Measurements from ENCODE around the gene PPP1R37. TPM values are rescaled to one million over a fixed set of nuclear protein-coding genes. Genes with fewer than 3 reads are reported as not detected.
"Not testable (repeated sequence)": the region's sequence is repeated elsewhere in the genome, so short reads cannot be mapped to it uniquely, and the experiment has no call there.

Gene PPP1R37
- total RNA-seq, 2 donors from 2014 or later, result 12.4 to 18.3 TPM

DNA sequence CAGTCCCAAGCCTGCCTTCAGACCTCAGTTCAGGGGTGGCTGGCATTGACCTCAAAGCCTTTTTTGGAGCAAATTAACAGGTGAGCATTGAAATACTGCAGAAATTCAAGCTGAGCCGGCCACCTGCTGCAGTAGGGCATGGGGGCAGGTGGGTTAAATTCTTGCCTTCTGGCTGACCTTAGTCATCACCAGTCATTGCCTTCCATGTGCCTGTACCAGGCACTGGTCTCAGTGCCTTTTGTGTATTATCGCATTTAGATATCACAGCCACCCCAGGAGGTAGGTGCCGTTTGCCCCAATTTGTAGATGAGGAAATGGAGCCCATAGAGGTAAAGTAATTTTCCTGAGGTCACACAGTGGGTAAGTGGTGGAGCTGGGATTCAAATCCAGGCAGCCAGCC lies 7.2 kb downstream of the PPP1R37 start:
- no peaks in the 10 kb centered on the region for H3K9me3 Mint-ChIP-seq
- H3K27ac Mint-ChIP-seq, result peak overlapping the region in 1 of 2 donors; percentile 0
- no peaks in the 10 kb centered on the region for H3K36me3 Mint-ChIP-seq
- DNase-seq (ENCODE audit: low spot score in 2 of 2) (no peak), ATAC-seq (no peak)

DNA sequence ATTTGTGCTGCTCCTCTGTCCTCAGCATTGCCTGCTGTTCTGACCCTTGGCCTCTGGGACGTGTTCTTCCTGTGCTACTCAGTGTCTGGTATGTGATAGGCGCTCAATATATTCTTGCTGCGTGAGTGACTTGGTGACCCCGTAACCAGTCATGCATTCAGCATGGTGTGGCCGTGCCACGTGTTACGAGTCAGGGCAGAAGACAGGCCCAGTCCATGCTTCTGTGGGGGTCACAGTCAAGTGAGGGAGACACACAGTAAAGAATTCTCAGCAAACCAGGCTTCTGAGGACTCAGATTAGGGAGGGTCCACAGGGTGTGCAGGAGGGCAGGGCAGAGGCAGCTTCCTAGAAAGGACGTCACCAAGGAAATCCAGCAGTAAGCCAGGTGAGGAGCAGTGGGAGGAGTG lies 7.9 kb downstream of the PPP1R37 start:
- no peaks in the 10 kb centered on the region for H3K36me3 Mint-ChIP-seq
- peak overlapping the region; percentile 0 to 5 for H3K27ac Mint-ChIP-seq
- DNase-seq (ENCODE audit: low spot score in 2 of 2), result no peak

DNA sequence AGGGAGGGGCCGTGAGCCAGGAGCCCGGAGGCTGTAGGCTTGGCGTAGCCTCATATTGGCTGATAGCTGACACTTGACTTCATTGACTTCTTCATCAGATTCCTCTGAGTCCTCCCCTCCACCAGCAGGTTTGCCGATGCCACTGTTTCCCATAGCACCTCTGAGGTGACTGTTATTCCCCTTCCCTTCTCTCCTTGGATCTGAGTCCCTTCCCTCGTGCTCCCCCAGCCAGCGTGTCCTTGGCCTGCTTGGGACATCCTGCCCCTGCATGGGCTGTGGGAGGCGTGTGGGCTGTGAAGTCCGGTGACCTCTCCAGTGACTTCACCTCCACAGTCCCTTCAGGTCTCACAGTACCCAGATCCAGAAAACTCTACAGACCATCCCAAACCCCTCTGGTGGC lies 8.8 kb downstream of the PPP1R37 start:
- DNase-seq (ENCODE audit: low spot score in 2 of 2) (no peak), ATAC-seq (no peak)
- Mint-ChIP-seq H3K27ac (peak overlapping the region in 1 of 2 donors; percentile 19), H3K9me3 (no peaks in the 10 kb centered on the region), H3K36me3 (no peaks in the 10 kb centered on the region)

More for the DNA sequence above, 7.9 kb downstream of the PPP1R37 start:
- no peaks in the 10 kb centered on the region for H3K9me3 Mint-ChIP-seq
- ATAC-seq, result no peak

DNA sequence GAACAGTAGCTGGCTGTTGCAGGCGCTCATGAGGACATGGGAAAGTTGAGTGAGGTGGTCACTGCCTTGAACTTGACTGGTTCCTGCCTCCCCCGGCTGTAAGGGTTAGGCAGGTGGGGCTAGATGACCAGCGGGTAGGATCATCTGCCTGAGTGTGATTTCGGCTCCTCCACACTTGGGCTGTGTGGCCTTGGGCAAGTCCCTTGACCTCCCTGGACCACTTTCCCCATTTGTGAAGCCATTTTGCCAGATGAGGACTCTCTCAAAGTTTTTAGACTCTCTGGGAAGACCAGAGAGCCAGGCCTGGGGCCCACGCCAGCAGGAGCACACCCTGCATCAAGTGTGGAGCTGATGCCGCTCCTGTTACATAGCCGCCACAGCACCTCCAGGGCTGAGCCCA lies 9.5 kb downstream of the PPP1R37 start:
- ATAC-seq (no peak), DNase-seq (ENCODE audit: low spot score in 2 of 2) (no peak)
- H3K27ac Mint-ChIP-seq, result no peak overlapping the region
- no peaks in the 10 kb centered on the region for H3K36me3 Mint-ChIP-seq
- no peaks in the 10 kb centered on the region for H3K9me3 Mint-ChIP-seq

DNA sequence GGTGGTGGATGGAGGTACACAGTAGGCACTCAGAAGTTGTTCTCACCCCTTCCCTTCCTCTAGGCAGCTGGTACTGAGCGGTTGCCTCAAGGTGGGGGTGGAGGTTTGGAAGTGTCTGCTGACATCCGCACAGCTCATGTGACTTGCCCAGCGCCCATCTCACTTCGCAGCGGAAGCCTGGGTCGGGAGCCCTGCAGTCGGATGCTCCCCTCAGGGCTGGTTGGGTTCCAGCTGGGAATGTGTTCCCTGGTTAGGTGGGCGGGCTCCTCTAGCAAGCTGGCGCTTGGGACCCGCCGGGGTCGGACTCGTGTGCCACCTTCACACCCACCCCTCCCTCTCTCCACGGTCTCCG lies 10.2 kb downstream of the PPP1R37 start:
- Mint-ChIP-seq H3K9me3 (no peaks in the 10 kb centered on the region), H3K27ac (no peak overlapping the region), H3K36me3 (no peaks in the 10 kb centered on the region)
- ATAC-seq (peak; percentile 75 to 83), DNase-seq (ENCODE audit: low spot score in 2 of 2) (peak in 1 of 2 donors; percentile 40)

DNA sequence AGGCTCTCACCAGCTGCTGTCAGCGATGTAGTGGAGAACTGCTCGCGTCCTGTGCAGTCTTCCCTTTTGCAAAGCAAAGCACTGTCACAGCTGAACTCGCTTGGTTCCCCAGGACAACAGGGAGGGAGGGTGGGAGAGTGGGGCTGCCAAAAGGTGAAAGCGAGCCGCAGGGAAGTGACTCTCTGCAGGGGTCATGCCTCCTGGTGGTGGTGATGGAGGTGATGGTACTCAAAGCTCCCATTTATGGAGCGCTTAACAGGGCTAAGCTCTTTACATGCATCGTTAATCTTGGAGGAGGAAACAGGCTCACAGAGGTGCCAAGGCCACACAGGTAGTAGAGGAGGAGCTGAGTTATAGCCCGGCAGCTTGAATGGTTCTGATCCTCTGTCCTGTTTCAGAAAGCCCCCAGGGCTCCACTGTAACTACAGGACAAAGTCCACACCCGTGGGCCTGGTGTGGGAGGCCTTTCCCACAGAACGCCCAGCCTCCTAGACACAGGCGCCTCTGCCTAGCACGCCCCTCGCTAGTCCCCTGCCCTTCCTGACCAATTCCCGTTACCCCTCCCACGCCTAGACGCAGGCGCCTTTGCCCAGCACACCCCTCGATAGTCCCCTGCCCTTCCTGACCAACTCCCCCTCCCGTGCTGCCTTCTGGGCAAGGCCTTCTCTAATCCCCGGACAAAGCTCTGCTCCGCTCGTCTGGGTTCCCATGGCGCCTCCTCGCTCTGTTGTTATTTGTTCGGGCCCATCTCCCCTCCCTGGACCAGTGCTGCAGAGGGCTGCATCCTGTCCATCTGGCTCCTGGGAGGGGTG lies 10.7 kb downstream of the PPP1R37 start:
- no peaks in the 10 kb centered on the region for H3K36me3 Mint-ChIP-seq
- no peak for DNase-seq (ENCODE audit: low spot score in 2 of 2)
- no peaks in the 10 kb centered on the region for H3K9me3 Mint-ChIP-seq
- H3K27ac Mint-ChIP-seq, result peak overlapping the region in 1 of 2 donors; percentile 80
- peak; percentile 1 to 42 for ATAC-seq

DNA sequence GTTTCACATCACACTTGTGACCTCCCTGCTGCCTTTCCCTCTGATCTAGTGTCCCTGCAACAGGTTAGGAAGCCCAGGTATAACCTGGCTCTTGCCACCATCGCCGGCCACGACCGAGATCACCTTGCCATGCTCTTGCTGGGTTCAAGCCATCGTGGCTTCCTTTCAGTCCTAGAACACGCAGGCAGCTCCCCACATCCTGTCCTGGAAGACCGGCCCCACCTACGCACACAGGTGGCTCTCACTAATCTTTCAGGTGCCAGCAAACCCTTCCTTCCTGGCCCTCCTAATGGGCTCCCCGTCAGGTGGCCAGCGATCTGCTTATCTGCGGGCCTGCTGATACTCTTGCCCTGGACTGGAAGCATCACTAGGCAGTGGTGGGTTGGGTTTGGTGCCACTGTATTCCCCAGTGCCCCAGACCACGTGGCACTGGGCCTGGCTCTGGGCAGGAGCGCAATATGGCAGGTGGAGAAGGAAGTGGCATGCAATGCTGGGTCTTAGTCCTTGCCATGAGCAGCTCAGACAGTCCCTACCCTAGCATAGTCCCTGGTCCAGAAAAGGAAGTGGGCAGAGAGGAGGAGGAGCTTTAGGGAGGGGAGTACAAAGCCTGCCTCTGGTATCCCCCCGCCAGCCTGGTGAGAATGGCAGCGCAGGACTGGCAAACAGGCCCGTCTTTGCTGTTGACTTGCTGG lies 11.8 kb downstream of the PPP1R37 start:
- Mint-ChIP-seq H3K36me3 (no peaks in the 10 kb centered on the region), H3K27ac (peak overlapping the region; percentile 66 to 80), H3K9me3 (no peaks in the 10 kb centered on the region)
- ATAC-seq (peak in 1 of 2 donors; percentile 28), DNase-seq (ENCODE audit: low spot score in 2 of 2) (no peak)

DNA sequence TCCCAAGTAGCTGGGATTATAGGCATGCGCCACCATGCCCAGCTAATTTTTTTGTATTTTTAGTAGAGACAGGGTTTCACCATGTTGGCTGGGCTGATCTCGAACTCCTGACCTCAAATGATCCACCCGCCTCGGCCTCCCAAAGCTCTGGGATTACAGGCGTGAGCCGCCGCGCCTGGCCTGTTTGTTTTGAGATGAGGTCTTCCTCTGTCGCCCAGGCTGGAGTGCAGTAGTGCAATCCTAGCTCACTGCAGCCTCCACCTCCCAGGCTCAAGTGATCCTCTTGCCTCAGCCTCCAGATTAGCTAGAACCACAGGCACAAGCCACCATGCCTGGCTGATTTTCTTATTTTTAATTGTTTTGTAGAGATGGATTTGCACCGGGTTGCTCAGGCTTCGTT lies 13.4 kb downstream of the PPP1R37 start:
- not testable (repeated sequence) for H3K9me3 Mint-ChIP-seq; DNase-seq (ENCODE audit: low spot score in 2 of 2); ATAC-seq; H3K27ac Mint-ChIP-seq; H3K36me3 Mint-ChIP-seq

DNA sequence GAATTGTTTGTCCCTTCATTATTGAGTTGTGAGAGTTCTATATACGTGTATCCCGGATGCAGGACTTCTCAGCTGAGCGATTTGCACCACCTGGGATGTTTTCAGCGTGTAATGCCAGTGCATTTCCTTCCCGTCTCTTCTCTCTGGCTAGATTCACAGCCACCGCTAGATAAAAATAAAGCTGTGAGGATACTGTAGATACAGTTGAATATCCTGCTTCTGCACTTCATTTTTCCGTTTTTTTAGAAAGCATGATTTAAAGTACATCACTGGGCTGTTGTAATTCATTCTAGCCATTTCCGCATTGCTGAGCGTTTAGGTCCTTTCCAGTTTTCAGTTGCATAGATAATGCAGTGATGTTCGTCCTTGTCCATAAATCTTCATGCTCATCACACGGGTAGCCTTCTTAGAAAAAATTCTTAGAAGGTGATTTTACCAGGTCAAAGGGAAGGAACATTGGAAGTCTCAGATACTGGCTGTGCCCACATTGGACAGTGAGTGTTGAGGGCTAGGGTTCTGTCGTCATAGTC lies 14.7 kb downstream of the PPP1R37 start:
- H3K36me3 Mint-ChIP-seq, result no peaks in the 10 kb centered on the region
- no peak overlapping the region for H3K27ac Mint-ChIP-seq
- no peaks in the 10 kb centered on the region for H3K9me3 Mint-ChIP-seq
- ATAC-seq (no peak), DNase-seq (ENCODE audit: low spot score in 2 of 2) (no peak)

DNA sequence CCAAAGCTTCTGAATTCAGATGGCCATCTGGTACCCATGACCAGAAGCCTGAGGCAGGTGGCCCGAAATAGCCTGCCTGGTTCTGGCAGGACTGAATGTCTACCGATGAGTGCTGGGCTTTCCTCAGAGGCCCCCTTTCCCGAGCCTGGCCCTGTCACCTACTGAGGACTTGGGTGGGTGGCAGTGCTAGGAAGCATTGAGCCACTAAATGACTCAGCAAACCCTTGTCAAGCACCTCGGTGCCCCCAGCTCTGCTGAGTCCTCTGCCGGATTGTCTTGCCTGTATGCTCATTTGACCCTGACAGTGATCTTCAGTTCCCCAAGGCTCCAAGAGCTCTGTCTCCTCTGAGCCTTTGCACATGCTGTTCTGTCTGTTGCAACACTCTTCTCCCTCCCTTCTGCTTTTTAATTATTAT lies 17.9 kb downstream of the PPP1R37 start:
- Mint-ChIP-seq H3K36me3 (no peaks in the 10 kb centered on the region), H3K27ac (no peak overlapping the region), H3K9me3 (no peaks in the 10 kb centered on the region)
- ATAC-seq (peak in 1 of 2 donors; percentile 60), DNase-seq (ENCODE audit: low spot score in 2 of 2) (no peak)

DNA sequence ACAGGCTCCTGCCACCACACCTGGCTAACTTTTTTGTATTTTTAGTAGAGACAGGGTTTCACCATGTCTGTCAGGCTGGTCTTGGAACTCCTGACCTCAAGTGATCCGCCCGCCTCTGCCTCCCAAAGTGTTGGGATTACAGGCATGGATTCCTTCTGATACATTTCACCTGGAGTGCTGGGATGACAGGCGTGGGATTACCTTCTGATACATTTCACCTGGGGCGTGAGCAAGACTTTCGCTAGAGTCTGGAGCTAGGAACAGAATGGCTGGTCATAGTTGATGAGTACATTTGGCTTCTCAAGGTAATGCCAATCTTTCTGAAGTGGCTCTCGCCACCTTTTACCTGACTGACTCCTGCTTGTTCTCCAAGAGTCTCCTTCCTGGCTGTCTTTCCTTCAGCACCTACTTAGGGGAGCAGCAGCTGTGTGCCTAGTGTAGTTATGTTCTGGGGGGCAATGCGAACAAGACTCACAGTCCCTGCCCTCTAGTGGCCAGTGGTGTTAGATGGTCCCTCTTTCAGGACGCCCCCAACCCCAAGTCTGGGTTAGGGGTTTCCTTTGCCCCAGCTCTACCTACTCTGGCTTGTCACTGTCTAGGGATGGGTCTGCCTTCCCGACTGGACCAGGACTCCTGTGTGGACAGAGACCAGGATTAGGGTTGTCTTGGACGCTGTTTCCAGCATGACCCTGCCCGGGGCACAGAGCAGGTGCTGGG lies 19.3 kb downstream of the PPP1R37 start:
- Mint-ChIP-seq H3K27ac (no peak overlapping the region), H3K9me3 (no peaks in the 10 kb centered on the region), H3K36me3 (no peaks in the 10 kb centered on the region)
- DNase-seq (ENCODE audit: low spot score in 2 of 2) (no peak), ATAC-seq (no peak)

DNA sequence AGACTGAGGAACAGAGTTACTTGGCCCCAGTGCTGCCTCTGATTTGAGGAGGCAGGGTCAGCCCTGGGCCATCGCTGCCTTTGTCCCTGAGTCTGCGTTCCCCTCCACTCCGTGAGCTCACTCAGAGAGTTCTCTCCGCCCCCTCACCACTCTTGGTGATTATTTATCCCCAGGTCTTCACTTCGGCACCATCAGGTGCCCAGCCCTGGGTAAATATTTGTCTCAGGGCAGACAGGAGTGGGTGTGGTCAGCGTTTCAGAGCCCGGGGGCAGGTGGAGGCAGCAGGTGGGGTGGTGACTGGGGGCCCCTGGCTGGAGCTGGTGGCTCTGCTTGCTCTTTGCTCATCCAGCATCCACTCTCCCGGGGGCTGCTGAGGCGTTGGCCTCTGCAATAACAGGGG lies 20.6 kb downstream of the PPP1R37 start:
- ATAC-seq, result no peak
- Mint-ChIP-seq H3K9me3 (no peaks in the 10 kb centered on the region), H3K36me3 (no peaks in the 10 kb centered on the region), H3K27ac (peak overlapping the region in 1 of 2 donors; percentile 68)
- DNase-seq (ENCODE audit: low spot score in 2 of 2), result no peak

DNA sequence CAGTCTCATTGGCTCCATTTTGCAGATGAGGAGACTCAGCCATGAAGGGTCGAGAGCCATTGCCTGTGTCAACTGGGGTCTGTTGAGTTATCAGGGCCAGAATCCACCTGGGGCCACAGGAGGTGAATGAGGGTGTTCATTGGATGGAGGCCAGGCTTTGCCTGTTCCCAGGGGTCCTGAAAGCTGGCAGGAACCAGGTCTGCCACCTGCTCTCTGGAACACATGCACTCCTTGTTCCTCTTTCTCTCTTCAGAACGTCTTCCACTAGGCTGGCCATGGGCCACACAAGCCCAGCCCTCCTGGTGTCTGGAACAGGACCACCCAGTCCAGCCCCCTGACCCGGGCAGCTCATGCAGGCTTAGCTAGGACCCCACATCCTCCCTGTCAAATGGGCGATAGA lies 21.1 kb downstream of the PPP1R37 start:
- Mint-ChIP-seq H3K27ac (peak overlapping the region in 1 of 2 donors; percentile 68), H3K9me3 (no peaks in the 10 kb centered on the region)

DNA sequence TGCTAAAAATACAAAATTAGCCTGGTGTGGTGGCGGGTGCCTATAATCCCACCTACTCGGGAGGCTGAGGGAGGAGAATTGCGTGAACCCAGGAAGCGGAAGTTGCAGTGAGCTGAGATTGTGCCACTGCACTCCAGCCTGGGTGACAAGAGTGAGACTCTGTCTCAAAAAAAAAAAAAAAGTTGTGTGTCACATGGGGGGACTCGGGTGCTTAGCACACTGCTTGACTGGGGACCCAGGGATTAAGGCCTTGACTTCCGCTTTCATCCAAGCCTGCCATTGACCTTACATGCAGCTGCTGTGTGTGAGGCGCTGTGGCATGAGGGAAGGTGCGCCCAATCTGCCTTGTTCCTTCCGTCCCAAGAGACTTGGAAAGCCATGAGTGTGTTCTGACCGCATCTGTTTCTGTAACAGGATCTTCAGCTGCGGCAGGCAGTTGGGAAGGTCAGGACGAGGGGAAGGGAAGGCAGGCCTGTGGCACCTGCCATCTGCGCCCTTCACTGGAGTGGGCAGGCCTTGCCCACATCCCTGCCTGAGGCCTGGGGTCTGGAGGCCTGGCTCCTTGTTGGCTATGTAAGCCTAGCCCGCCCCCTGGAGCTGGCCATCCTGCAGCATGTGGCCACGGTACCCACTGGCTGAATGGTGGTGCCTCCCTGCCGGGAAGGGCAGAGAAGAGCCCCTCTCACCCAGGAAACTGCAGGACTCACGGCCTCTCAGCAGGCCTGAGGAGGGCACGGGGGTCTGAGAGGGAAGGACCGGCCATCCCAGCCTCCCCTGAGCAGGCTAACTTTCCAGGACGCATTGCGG lies 23.0 kb downstream of the PPP1R37 start:
- DNase-seq (ENCODE audit: low spot score in 2 of 2), result no peak
- no peak for ATAC-seq
- peaks cover 0 to 5% of the 10 kb centered on the region in 2 donors for H3K36me3 Mint-ChIP-seq
- H3K9me3 Mint-ChIP-seq, result no peaks in the 10 kb centered on the region
- no peak overlapping the region for H3K27ac Mint-ChIP-seq

More for the DNA sequence above, 21.1 kb downstream of the PPP1R37 start:
- no peaks in the 10 kb centered on the region for H3K36me3 Mint-ChIP-seq
- ATAC-seq (no peak), DNase-seq (ENCODE audit: low spot score in 2 of 2) (no peak)

DNA sequence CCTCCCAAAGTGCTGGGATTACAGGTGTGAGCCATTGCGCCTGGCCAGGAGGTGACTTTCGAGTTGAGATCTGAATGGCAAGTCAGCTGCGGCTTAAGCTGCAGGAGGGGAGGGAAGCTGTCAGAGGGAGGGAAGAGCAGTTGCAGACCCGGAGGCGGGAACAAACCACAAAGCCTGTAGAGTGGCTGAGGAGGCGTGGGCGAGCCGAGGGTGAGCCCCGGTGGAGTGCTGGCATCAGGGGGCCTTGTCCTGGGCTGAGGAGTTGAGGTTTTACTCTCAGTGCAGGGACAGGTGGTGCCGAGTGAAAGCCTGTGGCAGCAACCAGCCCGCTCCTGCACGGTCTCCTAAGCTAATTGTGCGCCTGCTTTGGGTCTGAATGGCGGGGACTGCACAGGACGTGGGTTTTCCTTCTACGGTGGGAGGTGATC lies 24.2 kb downstream of the PPP1R37 start:
- peak; percentile 65 to 79 for DNase-seq (ENCODE audit: low spot score in 2 of 2)
- ATAC-seq, result peak; percentile 83 to 84
- no peaks in the 10 kb centered on the region for H3K9me3 Mint-ChIP-seq
- peak overlapping the region; percentile 25 to 72 for H3K27ac Mint-ChIP-seq
- H3K36me3 Mint-ChIP-seq, result peaks cover 0 to 5% of the 10 kb centered on the region in 2 donors

DNA sequence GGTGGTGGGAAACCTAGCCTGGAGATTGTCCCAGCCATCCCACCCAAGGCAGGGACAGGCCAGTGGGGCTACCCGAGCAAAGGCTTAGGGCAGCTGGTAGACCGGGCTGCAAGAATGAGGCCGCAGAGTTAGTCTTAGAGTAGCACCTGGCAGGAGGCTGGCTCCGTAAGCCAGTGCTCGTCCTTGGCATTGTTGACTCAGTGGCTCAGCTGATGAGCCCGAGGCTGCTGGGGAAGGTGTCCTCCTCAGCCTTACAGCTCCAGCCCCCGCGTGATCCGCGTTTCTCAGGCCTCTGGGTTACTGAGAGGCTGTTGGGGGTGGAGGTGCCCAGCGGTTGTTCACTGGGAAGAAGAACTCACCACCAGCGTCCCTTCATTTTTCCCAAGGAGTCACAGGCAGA lies 24.7 kb downstream of the PPP1R37 start:
- H3K27ac Mint-ChIP-seq, result peak overlapping the region in 1 of 2 donors; percentile 27
- peak; percentile 20 to 34 for ATAC-seq
- no peak for DNase-seq (ENCODE audit: low spot score in 2 of 2)
- peaks cover 0 to 5% of the 10 kb centered on the region in 2 donors for H3K36me3 Mint-ChIP-seq
- H3K9me3 Mint-ChIP-seq, result no peaks in the 10 kb centered on the region

Measured in activated naive CD4-positive, alpha-beta T cell treated with anti-CD3 and anti-CD28 coated beads, Interleukin-2, amount 50 U/mL, for 72 hours (primary cell).